Measurements from ENCODE around the gene STARD3. TPM values are rescaled to one million over a fixed set of nuclear protein-coding genes. Genes with fewer than 3 reads are reported as not detected.
"Not testable (repeated sequence)": the region's sequence is repeated elsewhere in the genome, so short reads cannot be mapped to it uniquely, and the experiment has no call there.

The STARD3 gene
- total RNA-seq, 2 donors from 2014 or later = 60.9 to 67.2 TPM

GRCh38 chr17:39702901-39703893 lies 66.3 kb downstream of the STARD3 start:
- no peaks in the 10 kb centered on the region for H3K9me3 ChIP-seq (ENCODE audit: control insufficient read depth, low read length, poor library complexity, severe bottlenecking)
- peak overlapping the region; percentile 32 for H3K27ac Mint-ChIP-seq
- peaks cover 7% of the 10 kb centered on the region for H3K36me3 Mint-ChIP-seq (ENCODE audit: low read depth)
- ATAC-seq (peak; percentile 45), DNase-seq (no peak)
- no peak overlapping the region for H3K4me3 Mint-ChIP-seq
- peaks cover 16% of the 10 kb centered on the region for H3K4me1 Mint-ChIP-seq
- H3K27me3 Mint-ChIP-seq = peaks cover 30% of the 10 kb centered on the region

GRCh38 chr17:39703913-39704312 lies 67.0 kb downstream of the STARD3 start:
- Mint-ChIP-seq H3K27me3 (peaks cover 22% of the 10 kb centered on the region), H3K4me1 (peaks cover 16% of the 10 kb centered on the region), H3K27ac (peak overlapping the region; percentile 32), H3K4me3 (no peak overlapping the region), H3K36me3 (ENCODE audit: low read depth) (peaks cover 6% of the 10 kb centered on the region)
- ATAC-seq = no peak
- no peaks in the 10 kb centered on the region for H3K9me3 ChIP-seq (ENCODE audit: control insufficient read depth, low read length, poor library complexity, severe bottlenecking)
- DNase-seq = no peak

- peaks cover 6% of the 10 kb centered on the region for H3K36me3 Mint-ChIP-seq (ENCODE audit: low read depth)
- peaks cover 17% of the 10 kb centered on the region for H3K4me1 Mint-ChIP-seq
- peaks cover 12% of the 10 kb centered on the region for H3K27me3 Mint-ChIP-seq
- no peak overlapping the region for H3K27ac Mint-ChIP-seq
- ATAC-seq (no peak), DNase-seq (no peak)
- H3K9me3 ChIP-seq (ENCODE audit: control insufficient read depth, low read length, poor library complexity, severe bottlenecking) = no peaks in the 10 kb centered on the region
- H3K4me3 Mint-ChIP-seq = no peak overlapping the region
Observed at GRCh38 chr17:39704821-39705551, 68.0 kb downstream of the STARD3 start.

GRCh38 chr17:39705786-39706348 lies 68.9 kb downstream of the STARD3 start:
- no peaks in the 10 kb centered on the region for H3K9me3 ChIP-seq (ENCODE audit: control insufficient read depth, low read length, poor library complexity, severe bottlenecking)
- Mint-ChIP-seq H3K36me3 (ENCODE audit: low read depth) (peaks cover 6% of the 10 kb centered on the region), H3K27me3 (peaks cover 10% of the 10 kb centered on the region), H3K27ac (no peak overlapping the region), H3K4me1 (peaks cover 17% of the 10 kb centered on the region), H3K4me3 (no peak overlapping the region)
- ATAC-seq (no peak), DNase-seq (no peak)

GRCh38 chr17:39706383-39706782 lies 69.4 kb downstream of the STARD3 start:
- Mint-ChIP-seq H3K27me3 (peaks cover 4% of the 10 kb centered on the region), H3K36me3 (ENCODE audit: low read depth) (peaks cover 3% of the 10 kb centered on the region), H3K4me1 (peaks cover 17% of the 10 kb centered on the region), H3K27ac (no peak overlapping the region), H3K4me3 (no peak overlapping the region)
- no peaks in the 10 kb centered on the region for H3K9me3 ChIP-seq (ENCODE audit: control insufficient read depth, low read length, poor library complexity, severe bottlenecking)
- ATAC-seq = no peak
- no peak for DNase-seq

- Mint-ChIP-seq H3K4me3 (peak overlapping the region; percentile 62), H3K36me3 (ENCODE audit: low read depth) (peaks cover 3% of the 10 kb centered on the region), H3K27me3 (no peaks in the 10 kb centered on the region), H3K27ac (peak overlapping the region; percentile 77), H3K4me1 (peaks cover 17% of the 10 kb centered on the region)
- DNase-seq = no peak
- ATAC-seq = peak; percentile 62
- H3K9me3 ChIP-seq (ENCODE audit: control insufficient read depth, low read length, poor library complexity, severe bottlenecking) = no peaks in the 10 kb centered on the region
Observed at GRCh38 chr17:39706921-39707337, 70.0 kb downstream of the STARD3 start.

GRCh38 chr17:39709319-39709997 lies 72.5 kb downstream of the STARD3 start:
- DNase-seq = no peak
- no peaks in the 10 kb centered on the region for H3K36me3 Mint-ChIP-seq (ENCODE audit: low read depth)
- no peak for ATAC-seq
- no peak overlapping the region for H3K4me3 Mint-ChIP-seq
- no peaks in the 10 kb centered on the region for H3K9me3 ChIP-seq (ENCODE audit: control insufficient read depth, low read length, poor library complexity, severe bottlenecking)
- H3K27ac Mint-ChIP-seq = peak overlapping the region; percentile 16
- H3K27me3 Mint-ChIP-seq = no peaks in the 10 kb centered on the region
- H3K4me1 Mint-ChIP-seq = peaks cover 16% of the 10 kb centered on the region

- Mint-ChIP-seq H3K27ac (peak overlapping the region; percentile 16), H3K27me3 (no peaks in the 10 kb centered on the region), H3K36me3 (ENCODE audit: low read depth) (no peaks in the 10 kb centered on the region), H3K4me3 (no peak overlapping the region), H3K4me1 (peaks cover 13% of the 10 kb centered on the region)
- DNase-seq (no peak), ATAC-seq (no peak)
- H3K9me3 ChIP-seq (ENCODE audit: control insufficient read depth, low read length, poor library complexity, severe bottlenecking) = no peaks in the 10 kb centered on the region
Observed at GRCh38 chr17:39709998-39710964, 73.3 kb downstream of the STARD3 start.

- not testable (repeated sequence) for H3K4me3 Mint-ChIP-seq; H3K9me3 ChIP-seq (ENCODE audit: control insufficient read depth, low read length, poor library complexity, severe bottlenecking); ATAC-seq; H3K27ac Mint-ChIP-seq; H3K27me3 Mint-ChIP-seq; H3K36me3 Mint-ChIP-seq (ENCODE audit: low read depth); DNase-seq
- H3K4me1 Mint-ChIP-seq = peaks cover 13% of the 10 kb centered on the region
Observed at GRCh38 chr17:39711071-39711470, 74.1 kb downstream of the STARD3 start.

- H3K4me3 Mint-ChIP-seq = no peak overlapping the region
- no peak overlapping the region for H3K27ac Mint-ChIP-seq
- H3K9me3 ChIP-seq (ENCODE audit: control insufficient read depth, low read length, poor library complexity, severe bottlenecking) = no peaks in the 10 kb centered on the region
- H3K27me3 Mint-ChIP-seq = no peaks in the 10 kb centered on the region
- H3K36me3 Mint-ChIP-seq (ENCODE audit: low read depth) = no peaks in the 10 kb centered on the region
- DNase-seq (no peak), ATAC-seq (no peak)
- peaks cover 10% of the 10 kb centered on the region for H3K4me1 Mint-ChIP-seq
Observed at GRCh38 chr17:39711851-39712250, 74.9 kb downstream of the STARD3 start.
